GM20000 (cell line): ENCODE results near the gene MAP3K12.

Source experiments
- DNase-seq: peaks from one replicate; pipeline ENCODE4 v3.0.0; 2012; ENCODE audit warnings: low spot score
- CTCF ChIP-seq: IDR thresholded peaks from 2 replicates; pipeline ENCODE4 v1.5.1; 2012; ENCODE audit warnings: mild to moderate bottlenecking, control low read depth; ENCODE audit errors: extremely low read depth, missing control alignments

The MAP3K12 gene

DNA sequence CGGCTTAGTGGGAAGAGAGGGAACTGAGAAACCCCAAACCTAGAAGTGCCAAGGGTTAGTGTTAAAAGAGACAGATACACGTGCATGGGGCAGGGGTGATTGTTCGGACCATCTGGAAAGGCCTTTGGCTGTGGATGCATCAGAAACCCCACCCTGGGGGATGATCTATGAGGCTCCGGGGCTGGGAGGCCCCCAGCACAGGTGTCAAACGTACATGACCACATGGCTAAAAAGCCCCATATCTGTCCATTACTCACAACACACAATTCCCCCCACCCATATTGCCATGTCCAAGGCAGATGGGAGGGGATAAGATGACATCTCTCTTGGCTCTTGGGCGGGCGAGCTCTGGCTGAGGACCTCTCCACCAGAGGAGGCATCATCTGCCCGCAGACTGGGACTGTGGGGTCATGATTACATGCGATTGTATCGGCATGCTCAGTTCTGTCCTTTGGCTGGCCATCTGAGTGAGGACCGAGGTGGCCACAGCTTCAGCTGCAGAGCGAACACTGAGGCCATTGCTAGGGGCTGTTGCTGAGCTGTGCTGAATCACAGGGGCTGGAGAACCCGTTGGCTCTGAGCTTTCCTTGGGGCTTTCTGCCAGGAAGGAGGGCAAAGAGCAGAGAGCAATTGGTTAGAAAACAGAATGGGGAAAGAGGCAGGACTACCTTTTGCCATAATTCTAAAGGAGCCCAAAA is 17.6 kb upstream of the MAP3K12 start:
- DNase-seq, result no peak
- TF ChIP-seq CTCF, result no peak

GRCh38 chr12:53515291-53515680 is 16.0 kb upstream of the MAP3K12 start:
- TF ChIP-seq CTCF, result no peak
- DNase-seq, result no peak

DNA sequence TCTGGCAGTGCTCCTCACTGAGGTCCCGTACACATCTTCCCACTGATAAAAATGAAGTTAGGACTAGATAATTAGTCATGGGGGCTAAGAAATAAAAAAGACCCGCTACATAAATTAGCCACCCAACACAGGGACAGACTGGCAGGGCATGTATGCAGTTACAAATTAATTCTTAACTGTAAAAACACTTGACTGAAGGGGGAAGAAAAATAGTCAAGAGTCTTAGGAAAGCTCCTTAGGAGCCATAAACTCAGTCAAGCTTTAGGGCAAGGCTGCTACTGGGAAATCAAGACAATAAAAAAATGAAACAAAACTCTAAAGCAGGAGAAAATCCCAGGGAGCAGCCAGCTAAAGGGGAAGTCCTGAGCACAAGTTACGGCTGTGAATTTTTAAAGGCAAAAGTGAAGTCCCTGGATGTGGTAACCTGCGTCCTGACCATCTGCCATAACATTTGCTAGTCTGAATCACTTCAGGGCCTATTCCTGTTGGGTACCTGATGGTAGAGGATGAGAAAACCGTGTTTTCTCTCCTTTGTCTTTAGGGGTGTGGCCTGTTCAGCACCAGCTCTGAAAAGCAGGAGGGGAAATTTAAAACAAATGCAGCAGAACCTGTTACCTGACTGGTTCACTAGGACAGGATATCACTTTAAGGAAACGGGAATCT is 15.5 kb upstream of the MAP3K12 start:
- DNase-seq, result no peak
- no peak for TF ChIP-seq CTCF

DNA sequence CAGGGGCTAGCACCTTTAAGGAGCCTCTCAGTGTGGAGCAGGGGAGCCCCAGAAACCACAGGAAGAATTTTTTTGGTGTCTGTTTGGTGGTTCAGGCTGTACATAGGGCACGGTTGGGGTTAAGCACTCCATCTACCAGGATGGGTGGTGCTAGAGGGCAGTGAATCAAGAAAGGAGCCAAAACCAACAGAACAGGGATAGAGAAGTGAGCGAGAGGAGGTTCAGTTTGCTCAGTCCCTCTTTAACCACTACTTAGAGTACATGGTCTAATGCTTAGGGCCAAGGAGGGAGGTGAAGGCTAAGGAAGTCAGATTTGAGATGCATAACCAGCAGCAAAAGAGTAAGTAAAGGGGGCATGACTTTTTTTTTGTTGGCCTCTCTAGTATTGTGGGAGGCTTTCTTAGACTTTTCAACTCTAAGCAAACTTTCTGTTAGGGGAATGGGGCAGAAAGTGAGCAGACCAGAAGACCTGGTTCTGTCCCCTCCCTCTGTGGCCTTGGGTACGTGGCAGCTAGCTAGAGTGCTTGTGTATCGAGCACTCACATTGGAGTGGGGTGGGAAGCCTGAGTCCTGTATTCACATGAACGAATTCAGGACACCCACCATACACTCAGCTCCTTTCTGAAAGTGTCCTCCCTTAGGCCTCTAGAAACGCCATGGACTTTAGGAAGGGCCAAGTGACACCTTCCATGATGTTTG is 14.6 kb upstream of the MAP3K12 start:
- DNase-seq, result no peak
- no peak for TF ChIP-seq CTCF

- no peak for DNase-seq
- TF ChIP-seq CTCF, result no peak
Measured at GRCh38 chr12:53510181-53510812, 11.0 kb upstream of the MAP3K12 start.

GRCh38 chr12:53508534-53509170 is 9.4 kb upstream of the MAP3K12 start:
- TF ChIP-seq CTCF, result peak; percentile 100
- peak; percentile 82 for DNase-seq
